Natural killer cell (primary cell): Measurements from ENCODE around the gene RPS2. TPM values are rescaled to one million over a fixed set of nuclear protein-coding genes. Genes with fewer than 3 reads are reported as not detected.

Experiments
- ATAC-seq, 3 donors: fragments of 150-1000 bp in 2 of 3; fragments of 200-7000 bp in 1 of 3; cut with Tn5 transposase; 1 replicate in 1 of 3; 2 replicates in 2 of 3; pipeline ENCODE4 v1.10.0; 2021; ENCODE audit warnings: mild to moderate bottlenecking in 2 of 3, moderate library complexity in 2 of 3
- DNase-seq, 2 donors: peaks; one replicate each; pipeline versions ENCODE4 v3.0.0 to v3.0.0-alpha.2; 2013 to 2021; ENCODE audit warnings: mixed read lengths in 1 of 2
- H3K27ac ChIP-seq: one replicate; pipeline ENCODE4 v1.5.1; 2013; ENCODE audit warnings: mild to moderate bottlenecking, low read length
- H3K27me3 ChIP-seq: one replicate; pipeline ENCODE4 v1.6.1; 2013; ENCODE audit warnings: low read length; ENCODE audit not compliant: control insufficient read depth, insufficient read depth
- H3K36me3 ChIP-seq: one replicate; pipeline ENCODE4 v1.6.1; 2013; ENCODE audit warnings: low read length; ENCODE audit not compliant: control insufficient read depth, insufficient read depth
- H3K4me1 ChIP-seq: one replicate; pipeline ENCODE4 v1.6.1; 2013; ENCODE audit warnings: low read length; ENCODE audit not compliant: control insufficient read depth, insufficient read depth
- H3K4me3 ChIP-seq: one replicate; pipeline ENCODE4 v1.5.1; 2013; ENCODE audit warnings: low read length
- H3K9me3 ChIP-seq: one replicate; pipeline ENCODE4 v1.6.1; 2013; ENCODE audit warnings: low read length; ENCODE audit not compliant: control insufficient read depth, insufficient read depth
- H3K27ac Mint-ChIP-seq, 2 donors: one replicate each; pipeline ENCODE4 v1.8.0; 2022; ENCODE audit warnings: mild to moderate bottlenecking in 2 of 2, mixed read lengths in 2 of 2, moderate library complexity in 1 of 2
- H3K27me3 Mint-ChIP-seq, 2 donors: one replicate each; pipeline ENCODE4 v1.8.0; 2022; ENCODE audit warnings: low read depth in 2 of 2, mixed read lengths in 2 of 2
- H3K36me3 Mint-ChIP-seq: one replicate; pipeline ENCODE4 v1.8.0; 2022; ENCODE audit warnings: mixed read lengths
- H3K4me1 Mint-ChIP-seq, 2 donors: one replicate each; pipeline ENCODE4 v1.8.0; 2022; ENCODE audit warnings: mixed read lengths in 2 of 2
- H3K4me3 Mint-ChIP-seq: one replicate; pipeline ENCODE4 v1.8.0; 2022; ENCODE audit warnings: mild to moderate bottlenecking, moderate library complexity, mixed read lengths
- H3K9me3 Mint-ChIP-seq, 2 donors: one replicate each; pipeline ENCODE4 v1.8.0; 2022; ENCODE audit warnings: mixed read lengths in 2 of 2
- whole genome bisulfite sequencing: methylation state at CpG from one replicate; pipeline ENCODE4 v1.1.7; 2013; ENCODE audit warnings: missing lambda C conversion rate; ENCODE audit not compliant: insufficient coverage; 5-methylcytosine and 5-hydroxymethylcytosine counted together
- intact Hi-C: fragments of 100-400 bp; cut with micrococcal nuclease; formaldehyde crosslinking; loops from one replicate; pipeline ENCODE4 v1.14.2; 2022
- total RNA-seq, 4 donors: library from RNA; stranded (reverse); fragments of 120-200 nt in 1 of 4; gene quantifications; one replicate each; pipeline versions ENCODE4 v1.2.3 to v1.2.4, GENCODE V29; 2013 to 2022
- TF ChIP-seq, protein P1 (sequence below): fragments of 200-600 bp; IDR thresholded peaks from one replicate; pipeline ENCODE4 v1.8.0; 2022; ENCODE audit warnings: antibody characterized with exemption

RPS2 gene
- total RNA-seq, 3 donors from 2014 or later (not counting 1 experiment from before 2014, with no cell fraction given): 1,124 to 1,385 (median 1,274) TPM

DNA sequence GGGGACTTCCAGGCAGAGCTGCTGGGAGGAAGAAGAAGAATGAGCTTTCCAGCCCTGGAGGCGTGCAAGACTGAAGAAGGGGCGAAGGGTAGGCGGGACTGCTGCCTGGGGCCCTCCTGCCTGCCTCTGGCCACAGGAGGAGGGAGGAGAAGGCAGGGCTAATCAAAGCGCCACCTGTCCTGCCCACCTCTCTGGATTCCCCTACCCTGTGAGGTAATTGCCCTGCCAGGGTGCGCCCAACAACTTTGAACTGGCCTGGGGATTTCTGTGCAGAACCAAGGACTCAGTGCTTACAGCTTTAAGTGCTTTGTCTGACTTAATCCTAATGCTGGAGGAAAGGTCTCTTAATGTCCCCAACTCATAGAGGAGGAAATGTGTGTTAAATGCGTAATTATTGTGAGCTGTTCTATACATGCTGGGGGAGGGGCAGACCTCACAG lies 16.8 kb upstream of the RPS2 start, which contains the start of gene NOXO1:
TSS of gene NOXO1 (minus strand) at position 72 of the 439 bp plus-strand sequence. CDS start 290 bp downstream, outside the sequence.
- Mint-ChIP-seq H3K36me3 (no peaks in the 10 kb centered on the region), H3K4me3 (peak within 1 kb of the TSS; percentile 63), H3K9me3 (no peaks in the 10 kb centered on the region), H3K4me1 (peaks cover 4 to 5% of the 10 kb centered on the region in 2 donors), H3K27me3 (peaks cover 0 to 12% of the 10 kb centered on the region in 2 donors), H3K27ac (peak within 1 kb of the TSS in 1 of 2 donors; percentile 72)
- Histone ChIP-seq H3K36me3 (peaks cover 28% of the 10 kb centered on the region), H3K27ac (no peak within 1 kb of the TSS), H3K4me1 (peaks cover 27% of the 10 kb centered on the region), H3K9me3 (no peaks in the 10 kb centered on the region), H3K4me3 (no peak within 1 kb of the TSS), H3K27me3 (peaks cover 31% of the 10 kb centered on the region)
- ATAC-seq: no peak
- 40% methylated on average over 6 of the region's 6 CpGs for WGBS
- TF ChIP-seq, protein P1, sequence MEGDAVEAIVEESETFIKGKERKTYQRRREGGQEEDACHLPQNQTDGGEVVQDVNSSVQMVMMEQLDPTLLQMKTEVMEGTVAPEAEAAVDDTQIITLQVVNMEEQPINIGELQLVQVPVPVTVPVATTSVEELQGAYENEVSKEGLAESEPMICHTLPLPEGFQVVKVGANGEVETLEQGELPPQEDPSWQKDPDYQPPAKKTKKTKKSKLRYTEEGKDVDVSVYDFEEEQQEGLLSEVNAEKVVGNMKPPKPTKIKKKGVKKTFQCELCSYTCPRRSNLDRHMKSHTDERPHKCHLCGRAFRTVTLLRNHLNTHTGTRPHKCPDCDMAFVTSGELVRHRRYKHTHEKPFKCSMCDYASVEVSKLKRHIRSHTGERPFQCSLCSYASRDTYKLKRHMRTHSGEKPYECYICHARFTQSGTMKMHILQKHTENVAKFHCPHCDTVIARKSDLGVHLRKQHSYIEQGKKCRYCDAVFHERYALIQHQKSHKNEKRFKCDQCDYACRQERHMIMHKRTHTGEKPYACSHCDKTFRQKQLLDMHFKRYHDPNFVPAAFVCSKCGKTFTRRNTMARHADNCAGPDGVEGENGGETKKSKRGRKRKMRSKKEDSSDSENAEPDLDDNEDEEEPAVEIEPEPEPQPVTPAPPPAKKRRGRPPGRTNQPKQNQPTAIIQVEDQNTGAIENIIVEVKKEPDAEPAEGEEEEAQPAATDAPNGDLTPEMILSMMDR: no peak
- intact Hi-C loops: no loop called here
- DNase-seq: peak in 1 of 2 donors; percentile 55

DNA sequence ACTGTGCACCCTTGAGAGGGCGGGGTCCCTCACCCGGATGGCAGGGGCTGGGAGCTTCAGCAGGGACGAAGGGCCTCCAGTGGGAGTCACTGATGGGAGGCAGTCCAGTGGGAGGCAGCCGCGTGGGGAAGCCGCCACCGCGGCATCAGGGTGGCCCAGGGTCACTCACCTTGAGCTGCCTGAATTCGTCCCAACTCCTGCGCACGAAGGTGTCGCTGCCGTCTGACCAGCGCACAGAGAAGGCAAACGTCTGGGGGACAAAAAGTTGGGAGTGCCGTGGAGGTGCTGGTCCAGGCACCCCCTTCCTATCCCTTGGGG lies 16.1 kb upstream of the RPS2 start:
- Mint-ChIP-seq H3K4me3 (no peak overlapping the region), H3K36me3 (no peaks in the 10 kb centered on the region), H3K4me1 (peaks cover 4% of the 10 kb centered on the region in 2 donors), H3K27ac (no peak overlapping the region), H3K9me3 (no peaks in the 10 kb centered on the region), H3K27me3 (peaks cover 0 to 12% of the 10 kb centered on the region in 2 donors)
- 27% methylated on average over 16 of the region's 16 CpGs for WGBS
- Histone ChIP-seq H3K4me3 (no peak overlapping the region), H3K27ac (no peak overlapping the region), H3K27me3 (peaks cover 31% of the 10 kb centered on the region), H3K4me1 (peaks cover 27% of the 10 kb centered on the region), H3K36me3 (peaks cover 28% of the 10 kb centered on the region), H3K9me3 (no peaks in the 10 kb centered on the region)
- TF ChIP-seq, protein P1: no peak
- ATAC-seq (no peak), DNase-seq (no peak)
- intact Hi-C loops: no loop called here

DNA sequence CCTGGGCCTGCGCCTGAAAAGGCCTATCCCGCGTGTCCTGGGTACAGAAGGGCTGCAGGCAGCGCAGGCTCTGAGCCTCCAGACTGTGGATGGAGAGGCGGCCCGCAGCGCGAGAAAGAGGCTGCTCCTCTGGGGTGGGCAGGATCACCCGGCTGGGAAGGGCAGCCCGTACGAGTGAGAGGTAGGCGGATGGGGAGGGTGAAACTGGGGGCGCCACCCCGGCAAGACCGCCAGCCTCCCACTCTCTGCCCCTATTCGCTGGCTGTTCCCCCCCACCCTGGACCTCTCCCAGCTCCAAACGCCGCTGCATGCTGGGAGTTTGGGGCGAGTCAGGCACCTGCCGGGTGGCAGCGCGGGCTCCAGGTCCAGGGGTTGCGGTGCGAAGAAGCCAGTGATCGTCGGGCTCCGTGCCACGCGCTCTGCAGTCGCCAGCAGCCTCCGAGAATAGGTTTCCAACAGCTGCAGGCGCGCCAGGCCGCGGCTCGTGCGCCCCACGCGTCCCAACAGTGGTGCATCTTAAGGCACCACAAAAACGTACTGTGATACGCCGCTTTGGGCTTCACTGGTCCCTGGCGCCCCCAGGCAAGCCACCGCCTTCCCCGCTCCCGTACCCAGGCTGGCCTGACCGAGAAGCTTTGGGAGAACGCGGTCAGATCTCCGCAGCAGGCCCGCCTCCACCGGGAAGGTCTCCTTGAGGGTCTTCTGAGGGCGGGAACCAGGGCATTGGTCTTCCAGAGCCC lies 15.6 kb upstream of the RPS2 start:
- DNase-seq: no peak
- intact Hi-C loops: no loop called here

More for the DNA sequence above, 15.6 kb upstream of the RPS2 start:
- H3K36me3 ChIP-seq: peaks cover 32% of the 10 kb centered on the region
- H3K4me1 ChIP-seq: peaks cover 21% of the 10 kb centered on the region
- Mint-ChIP-seq H3K4me3 (no peak overlapping the region), H3K27ac (no peak overlapping the region), H3K9me3 (no peaks in the 10 kb centered on the region), H3K36me3 (no peaks in the 10 kb centered on the region), H3K27me3 (peaks cover 0 to 12% of the 10 kb centered on the region in 2 donors), H3K4me1 (peaks cover 4% of the 10 kb centered on the region in 2 donors)
- 9% methylated on average over 53 of the region's 53 CpGs for WGBS
- H3K4me3 ChIP-seq: no peak overlapping the region
- H3K27ac ChIP-seq: no peak overlapping the region
- peaks cover 31% of the 10 kb centered on the region for H3K27me3 ChIP-seq
- no peaks in the 10 kb centered on the region for H3K9me3 ChIP-seq
- no peak for ATAC-seq
- TF ChIP-seq, protein P1: no peak
